Lung (tissue), 12 donors: Measurements from ENCODE around the gene OR8B8. TPM values are rescaled to one million over a fixed set of nuclear protein-coding genes. Genes with fewer than 3 reads are reported as not detected.

Source experiments
- ATAC-seq: fragments of 200-7000 bp; cut with Tn5 transposase; one replicate; pipeline ENCODE4 v1.9.1; 2020; ENCODE audit warnings: moderate number of reproducible peaks; ENCODE audit not compliant: insufficient read depth, low FRiP score
- DNase-seq, 3 donors: peaks; one replicate each; pipeline ENCODE4 v3.0.0-alpha.2; 2013 to 2017
- H3K27ac ChIP-seq, 2 donors: one replicate each; pipeline ENCODE4 v1.5.1; 2013; ENCODE audit warnings: mild to moderate bottlenecking in 2 of 2, moderate library complexity in 2 of 2, control low read depth in 1 of 2, inconsistent platforms in 1 of 2, low read depth in 1 of 2, low read length in 1 of 2
- H3K27me3 ChIP-seq, 3 donors: one replicate each; pipeline ENCODE4 v1.5.1; 2013; ENCODE audit warnings: low read length in 2 of 3; ENCODE audit not compliant: control insufficient read depth in 3 of 3, insufficient read depth in 3 of 3
- H3K36me3 ChIP-seq, 4 donors: one replicate each; pipeline ENCODE4 v1.5.1; 2013; ENCODE audit warnings: low read length in 4 of 4, mild to moderate bottlenecking in 1 of 4, moderate library complexity in 1 of 4; ENCODE audit not compliant: control insufficient read depth in 4 of 4, insufficient read depth in 4 of 4
- H3K4me1 ChIP-seq, 5 donors: one replicate each; pipeline ENCODE4 v1.5.1; 2013; ENCODE audit warnings: low read length in 5 of 5, mild to moderate bottlenecking in 2 of 5, moderate library complexity in 1 of 5; ENCODE audit not compliant: control insufficient read depth in 5 of 5, insufficient read depth in 5 of 5
- H3K4me3 ChIP-seq: one replicate; pipeline ENCODE4 v1.5.1; 2013; ENCODE audit warnings: mild to moderate bottlenecking, control low read depth, moderate library complexity
- H3K9ac ChIP-seq, 2 donors: one replicate each; pipeline ENCODE4 v1.5.1; 2013; ENCODE audit warnings: low read length in 2 of 2, control low read depth in 1 of 2; ENCODE audit not compliant: insufficient read depth in 1 of 2
- H3K9me3 ChIP-seq, 4 donors: one replicate each; pipeline ENCODE4 v1.5.1; 2013; ENCODE audit warnings: low read length in 3 of 4, mild to moderate bottlenecking in 1 of 4, moderate library complexity in 1 of 4; ENCODE audit not compliant: control insufficient read depth in 4 of 4, insufficient read depth in 3 of 4
- CTCF ChIP-seq: IDR thresholded peaks from 2 replicates; pipeline ENCODE4 v1.5.1; 2012; ENCODE audit warnings: mild to moderate bottlenecking; ENCODE audit errors: control extremely low read depth, extremely low read depth
- WGBS, 2 donors: extraction: QIAGEN DNeasy Blood & Tissue Kit; methylation state at CpG; one replicate each; pipeline ENCODE4 v1.1.7; 2013; 5-methylcytosine and 5-hydroxymethylcytosine counted together
- polyA plus RNA-seq, 2 donors: library from polyadenylated mRNA; stranded (reverse); fragments of 200-250 nt; gene quantifications; one replicate each; pipeline ENCODE4 v1.2.1, GENCODE V29; 2013
- total RNA-seq, 2 donors: library from RNA; depleted of rRNA in 1 of 2; stranded (reverse); fragments of >200 nt in 1 of 2; gene quantifications; one replicate each; pipeline ENCODE4 v1.2.1, GENCODE V29; 2014 to 2021
- donor health status: control.
- donor health status: control.
- donor health status: Bipolar disorder and iron deficiency.
- donor health status: healthy.
- donor health status: DM: yes; HTN: yes; CAD: no.

OR8B8 gene
- total and polyA plus RNA-seq, 4 donors: not detected

- peaks cover 0 to 3% (median 0%) of the 10 kb centered on the region in 3 donors for H3K27me3 ChIP-seq
- peaks cover 0 to 2% (median 0%) of the 10 kb centered on the region in 4 donors for H3K9me3 ChIP-seq
- H3K9ac ChIP-seq: no peak overlapping the region
- TF ChIP-seq CTCF: no peak
- H3K36me3 ChIP-seq: no peaks in the 10 kb centered on the region
- no peak for ATAC-seq
- H3K4me3 ChIP-seq: no peak overlapping the region
- H3K27ac ChIP-seq: no peak overlapping the region
- no peaks in the 10 kb centered on the region for H3K4me1 ChIP-seq
- WGBS, 2 donors: 68 to 76% methylated on average over 9 of the region's 9 CpGs
- no peak for DNase-seq
Observed at GRCh38 chr11:124482362-124483147, 37.1 kb upstream of the OR8B8 start.

GRCh38 chr11:124481365-124482323, 36.1 kb upstream of the OR8B8 start:
- H3K27me3 ChIP-seq: peaks cover 0 to 3% (median 0%) of the 10 kb centered on the region in 3 donors
- 22 to 26% methylated on average over 20 of the region's 20 CpGs for WGBS, 2 donors
- H3K9ac ChIP-seq: no peak overlapping the region
- no peaks in the 10 kb centered on the region for H3K36me3 ChIP-seq
- no peaks in the 10 kb centered on the region for H3K4me1 ChIP-seq
- DNase-seq: peak in 2 of 3 donors; percentile 26 to 55
- ATAC-seq: no peak
- peak overlapping the region in 1 of 2 donors; percentile 4 for H3K27ac ChIP-seq
- no peak for TF ChIP-seq CTCF
- peaks cover 0 to 2% (median 0%) of the 10 kb centered on the region in 4 donors for H3K9me3 ChIP-seq
- no peak overlapping the region for H3K4me3 ChIP-seq

- no peak overlapping the region for H3K27ac ChIP-seq
- H3K27me3 ChIP-seq: peaks cover 0 to 3% (median 0%) of the 10 kb centered on the region in 3 donors
- H3K4me1 ChIP-seq: peaks cover 0 to 3% (median 0%) of the 10 kb centered on the region in 5 donors
- peaks cover 0 to 2% (median 0%) of the 10 kb centered on the region in 4 donors for H3K9me3 ChIP-seq
- H3K4me3 ChIP-seq: no peak overlapping the region
- no peak for TF ChIP-seq CTCF
- H3K9ac ChIP-seq: no peak overlapping the region
- ATAC-seq (no peak), DNase-seq (no peak)
- H3K36me3 ChIP-seq: no peaks in the 10 kb centered on the region
- WGBS, 2 donors: 74 to 78% methylated on average over 3 of the region's 3 CpGs
Observed at GRCh38 chr11:124479561-124479960, 34.1 kb upstream of the OR8B8 start.
